Smooth muscle cell (in vitro differentiated cells): ENCODE results near the gene VPS45. TPM values are rescaled to one million over a fixed set of nuclear protein-coding genes. Genes with fewer than 3 reads are reported as not detected.

Source experiments
- DNase-seq: peaks from one replicate; lab custom pipeline; 2025; ENCODE audit not compliant: unreplicated experiment; lab: John Stamatoyannopoulos, UW
- H2AFZ ChIP-seq: fragments of 200-600 bp; sonication (generic); 2 replicates; pipeline ENCODE4 v1.6.0; 2016; ENCODE audit warnings: antibody characterized with exemption, low read depth, mild to moderate bottlenecking
- H3F3A ChIP-seq: fragments of 200-600 bp; sonication (generic); 2 replicates; pipeline ENCODE4 v1.6.0; 2017; ENCODE audit warnings: antibody characterized with exemption, low read depth
- H3K27ac ChIP-seq: fragments of 200-600 bp; sonication (generic); 2 replicates; pipeline ENCODE4 v1.5.1; 2016; ENCODE audit warnings: low read depth, mild to moderate bottlenecking
- H3K27me3 ChIP-seq: fragments of 200-600 bp; sonication (generic); 2 replicates; pipeline ENCODE4 v1.6.1; 2016; ENCODE audit warnings: low read depth, mild to moderate bottlenecking
- H3K36me3 ChIP-seq: fragments of 200-600 bp; sonication (generic); 2 replicates; pipeline ENCODE4 v1.5.1; 2016; ENCODE audit warnings: low read depth
- H3K4me1 ChIP-seq: fragments of 200-600 bp; sonication (generic); 2 replicates; pipeline ENCODE4 v1.5.1; 2016; ENCODE audit warnings: low read depth
- H3K4me2 ChIP-seq: fragments of 200-600 bp; sonication (generic); 2 replicates; pipeline ENCODE4 v1.6.0; 2016; ENCODE audit warnings: mild to moderate bottlenecking
- H3K4me3 ChIP-seq: fragments of 200-600 bp; sonication (generic); 2 replicates; pipeline ENCODE4 v1.5.1; 2016; ENCODE audit warnings: mild to moderate bottlenecking
- H3K79me2 ChIP-seq: fragments of 200-600 bp; sonication (generic); 2 replicates; pipeline ENCODE4 v1.6.0; 2016; ENCODE audit warnings: low read depth, mild to moderate bottlenecking
- H3K9ac ChIP-seq: fragments of 200-600 bp; sonication (generic); 2 replicates; pipeline ENCODE4 v1.6.0; 2016; ENCODE audit warnings: low read depth
- H3K9me3 ChIP-seq: fragments of 200-600 bp; sonication (generic); replicated peaks from 2 replicates; pipeline ENCODE4 v1.5.1; 2016; ENCODE audit warnings: low read depth
- H4K20me1 ChIP-seq: fragments of 200-600 bp; sonication (generic); 2 replicates; pipeline ENCODE4 v1.6.0; 2016; ENCODE audit warnings: low read depth
- WGBS: methylation state at CpG from one replicate; pipeline ENCODE4 v1.1.7; 2016; ENCODE audit warnings: low lambda C conversion rate; 5-methylcytosine and 5-hydroxymethylcytosine counted together
- polyA plus RNA-seq: library from polyadenylated mRNA; unstranded; fragments of >200 nt; fragmentation: Nextera tagmentation; extraction: Ambion mirVana; gene quantifications from 2 replicates; pipeline ENCODE4 v1.2.1, GENCODE V29; 2016
- total RNA-seq: library from RNA; depleted of rRNA; stranded (reverse); fragments of >200 nt; gene quantifications from 2 replicates; pipeline ENCODE4 v1.2.3, GENCODE V29; 2014
- TF ChIP-seq, protein P1 (sequence below): fragments of 200-600 bp; sonication (generic); IDR thresholded peaks from 2 replicates; pipeline ENCODE4 v1.5.1; 2017; ENCODE audit warnings: borderline replicate concordance, mild to moderate bottlenecking, antibody characterized with exemption; ENCODE audit not compliant: insufficient read depth, poor library complexity, severe bottlenecking

Gene VPS45
- total and polyA plus RNA-seq, 2 experiments from 2014 or later: 28.6 to 44.7 TPM

DNA sequence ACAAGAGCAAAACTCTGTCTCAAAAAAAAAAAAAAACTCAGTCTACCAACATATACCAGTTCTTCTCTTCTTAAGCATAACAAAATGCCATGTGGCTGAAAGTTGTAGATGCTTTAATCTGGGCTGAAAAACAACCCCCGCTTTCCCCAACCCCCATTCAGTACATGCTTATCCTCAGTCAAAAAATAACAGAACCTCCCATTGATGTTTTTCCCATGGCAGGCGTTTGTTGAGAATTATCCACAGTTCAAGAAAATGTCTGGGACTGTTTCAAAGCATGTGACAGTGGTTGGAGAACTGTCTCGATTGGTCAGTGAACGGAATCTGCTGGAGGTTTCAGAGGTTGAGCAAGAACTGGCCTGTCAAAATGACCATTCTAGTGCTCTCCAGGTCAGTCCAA, 14.9 kb downstream of the VPS45 start:
- H3K4me1 ChIP-seq: no peaks in the 10 kb centered on the region
- no peaks in the 10 kb centered on the region for H3K79me2 ChIP-seq
- H3F3A ChIP-seq: no peaks in the 10 kb centered on the region
- H3K36me3 ChIP-seq: peaks cover 30% of the 10 kb centered on the region
- H3K4me3 ChIP-seq: no peak overlapping the region
- H3K9ac ChIP-seq: no peak overlapping the region
- H3K4me2 ChIP-seq: no peak overlapping the region
- no peaks in the 10 kb centered on the region for H3K9me3 ChIP-seq
- TF ChIP-seq, protein P1, sequence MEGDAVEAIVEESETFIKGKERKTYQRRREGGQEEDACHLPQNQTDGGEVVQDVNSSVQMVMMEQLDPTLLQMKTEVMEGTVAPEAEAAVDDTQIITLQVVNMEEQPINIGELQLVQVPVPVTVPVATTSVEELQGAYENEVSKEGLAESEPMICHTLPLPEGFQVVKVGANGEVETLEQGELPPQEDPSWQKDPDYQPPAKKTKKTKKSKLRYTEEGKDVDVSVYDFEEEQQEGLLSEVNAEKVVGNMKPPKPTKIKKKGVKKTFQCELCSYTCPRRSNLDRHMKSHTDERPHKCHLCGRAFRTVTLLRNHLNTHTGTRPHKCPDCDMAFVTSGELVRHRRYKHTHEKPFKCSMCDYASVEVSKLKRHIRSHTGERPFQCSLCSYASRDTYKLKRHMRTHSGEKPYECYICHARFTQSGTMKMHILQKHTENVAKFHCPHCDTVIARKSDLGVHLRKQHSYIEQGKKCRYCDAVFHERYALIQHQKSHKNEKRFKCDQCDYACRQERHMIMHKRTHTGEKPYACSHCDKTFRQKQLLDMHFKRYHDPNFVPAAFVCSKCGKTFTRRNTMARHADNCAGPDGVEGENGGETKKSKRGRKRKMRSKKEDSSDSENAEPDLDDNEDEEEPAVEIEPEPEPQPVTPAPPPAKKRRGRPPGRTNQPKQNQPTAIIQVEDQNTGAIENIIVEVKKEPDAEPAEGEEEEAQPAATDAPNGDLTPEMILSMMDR: no peak
- WGBS: 94% methylated on average over 4 of the region's 4 CpGs
- H4K20me1 ChIP-seq: no peaks in the 10 kb centered on the region
- H3K27ac ChIP-seq: no peak overlapping the region
- DNase-seq: no peak
- H3K27me3 ChIP-seq: no peaks in the 10 kb centered on the region
- H2AFZ ChIP-seq: no peak overlapping the region

DNA sequence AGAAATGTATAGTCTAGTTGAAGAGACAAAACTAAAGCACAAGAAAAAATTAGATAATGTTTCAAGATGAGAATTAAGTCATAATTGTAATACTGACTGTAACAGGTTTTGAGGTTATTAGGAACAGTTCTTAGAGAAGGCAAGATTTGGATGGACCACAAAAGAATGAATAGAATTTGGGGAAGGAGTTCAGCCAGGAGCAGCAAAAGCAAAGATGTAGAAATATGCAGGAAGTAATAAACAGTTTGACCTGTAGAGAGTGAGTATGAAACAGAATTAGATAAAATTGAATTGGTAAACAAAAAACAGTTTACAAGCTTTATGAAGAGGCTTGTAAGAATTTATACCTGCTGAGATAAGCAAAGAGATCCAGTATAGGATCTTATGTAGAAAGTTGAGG, 16.3 kb downstream of the VPS45 start:
- no peak overlapping the region for H2AFZ ChIP-seq
- H3F3A ChIP-seq: no peaks in the 10 kb centered on the region
- peak overlapping the region; percentile 17 for H3K27ac ChIP-seq
- H3K79me2 ChIP-seq: no peaks in the 10 kb centered on the region
- no peaks in the 10 kb centered on the region for H3K4me1 ChIP-seq
- peak overlapping the region; percentile 47 for H3K4me2 ChIP-seq
- H3K27me3 ChIP-seq: no peaks in the 10 kb centered on the region
- no peak for DNase-seq
- TF ChIP-seq, protein P1: no peak
- H3K9me3 ChIP-seq: no peaks in the 10 kb centered on the region
- H3K9ac ChIP-seq: no peak overlapping the region
- H3K36me3 ChIP-seq: peaks cover 21% of the 10 kb centered on the region
- no peaks in the 10 kb centered on the region for H4K20me1 ChIP-seq
- H3K4me3 ChIP-seq: no peak overlapping the region

DNA sequence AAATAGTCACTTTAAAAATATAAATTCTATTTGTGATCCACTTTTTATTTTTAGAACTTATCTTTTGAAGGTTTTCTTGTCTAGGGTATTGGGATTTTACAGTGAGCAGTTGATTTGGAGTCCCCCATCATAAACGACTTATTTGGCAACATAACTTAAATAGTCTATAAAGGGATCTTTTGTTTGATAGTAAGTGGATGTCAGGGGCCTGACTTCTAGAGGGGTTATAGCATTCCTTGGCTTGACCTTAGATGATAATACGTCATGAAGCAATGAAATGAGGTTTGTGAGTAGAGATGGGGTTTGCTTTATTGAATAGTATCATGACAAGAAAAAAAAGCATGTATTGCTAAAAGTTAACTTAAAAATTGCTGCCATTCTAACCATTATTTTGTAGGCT, 17.8 kb downstream of the VPS45 start:
- no peak for DNase-seq
- no peak overlapping the region for H3K4me2 ChIP-seq
- no peaks in the 10 kb centered on the region for H3K4me1 ChIP-seq
- H3K79me2 ChIP-seq: no peaks in the 10 kb centered on the region
- H3K36me3 ChIP-seq: peaks cover 21% of the 10 kb centered on the region
- H3K4me3 ChIP-seq: no peak overlapping the region
- H3K9me3 ChIP-seq: no peaks in the 10 kb centered on the region
- TF ChIP-seq, protein P1: no peak
- H3K27ac ChIP-seq: peak overlapping the region; percentile 17
- no peak overlapping the region for H2AFZ ChIP-seq
- 57% methylated on average over 2 of the region's 2 CpGs for WGBS
- H3K9ac ChIP-seq: no peak overlapping the region
- H3F3A ChIP-seq: no peaks in the 10 kb centered on the region
- H3K27me3 ChIP-seq: no peaks in the 10 kb centered on the region
- H4K20me1 ChIP-seq: no peaks in the 10 kb centered on the region

- no peaks in the 10 kb centered on the region for H3K9me3 ChIP-seq
- no peaks in the 10 kb centered on the region for H3K79me2 ChIP-seq
- no peaks in the 10 kb centered on the region for H4K20me1 ChIP-seq
- no peak for DNase-seq
- H2AFZ ChIP-seq: no peak overlapping the region
- H3K27ac ChIP-seq: no peak overlapping the region
- H3K4me3 ChIP-seq: no peak overlapping the region
- H3K9ac ChIP-seq: no peak overlapping the region
- H3K27me3 ChIP-seq: no peaks in the 10 kb centered on the region
- peaks cover 9% of the 10 kb centered on the region for H3K36me3 ChIP-seq
- no peaks in the 10 kb centered on the region for H3F3A ChIP-seq
- no peak overlapping the region for H3K4me2 ChIP-seq
- 92% methylated on average over 2 of the region's 2 CpGs for WGBS
- H3K4me1 ChIP-seq: no peaks in the 10 kb centered on the region
- TF ChIP-seq, protein P1: no peak
These were observed 19.8 kb downstream of the VPS45 start for GRCh38 chr1:150087415-150087814.
